ENCODE results near the gene PHOX2B.
A peak's percentile ranks its signal among the peaks of the same experiment; 100 is the strongest.
"Not testable (repeated sequence)": the region's sequence is repeated elsewhere in the genome, so short reads cannot be mapped to it uniquely, and the experiment has no call there.

The PHOX2B gene

GRCh38 chr4:41713768-41714167 lies 34.8 kb downstream of the PHOX2B start:
- TF ChIP-seq CTCF (IDR thresholded peaks at IDR 0.05; ENCODE audit: low read depth, low read length): no peak
- H3K4me3 ChIP-seq (replicated peaks in 1 of 2; ENCODE audit: low read depth in 2 of 2, low read length in 2 of 2): no peak overlapping the region
- DNase-seq (ENCODE audit: low read depth in 2 of 2): no peak

GRCh38 chr4:41712425-41712824 lies 36.1 kb downstream of the PHOX2B start:
- H3K4me3 ChIP-seq (replicated peaks in 1 of 2; ENCODE audit: low read depth in 2 of 2, low read length in 2 of 2): no peak overlapping the region
- no peak for DNase-seq (ENCODE audit: low read depth in 2 of 2)
- TF ChIP-seq CTCF (IDR thresholded peaks at IDR 0.05; ENCODE audit: low read depth, low read length): no peak

- not testable (repeated sequence) for H3K4me3 ChIP-seq (replicated peaks in 1 of 2; ENCODE audit: low read depth in 2 of 2, low read length in 2 of 2); DNase-seq (ENCODE audit: low read depth in 2 of 2)
Measured at GRCh38 chr4:41711654-41712053, 36.9 kb downstream of the PHOX2B start.

GRCh38 chr4:41709844-41710481 lies 38.6 kb downstream of the PHOX2B start:
- peak; percentile 33 to 62 for DNase-seq (ENCODE audit: low read depth in 2 of 2)
- TF ChIP-seq CTCF (IDR thresholded peaks at IDR 0.05; ENCODE audit: low read depth, low read length): no peak
- no peak overlapping the region for H3K4me3 ChIP-seq (replicated peaks in 1 of 2; ENCODE audit: low read depth in 2 of 2, low read length in 2 of 2)

GRCh38 chr4:41703785-41704184 lies 44.7 kb downstream of the PHOX2B start:
- no peak for TF ChIP-seq CTCF (IDR thresholded peaks at IDR 0.05; ENCODE audit: low read depth, low read length)
- no peak for DNase-seq (ENCODE audit: low read depth in 2 of 2)
- H3K4me3 ChIP-seq (replicated peaks in 1 of 2; ENCODE audit: low read depth in 2 of 2, low read length in 2 of 2): no peak overlapping the region

GRCh38 chr4:41702770-41703169 lies 45.8 kb downstream of the PHOX2B start:
- no peak overlapping the region for H3K4me3 ChIP-seq (replicated peaks in 1 of 2; ENCODE audit: low read depth in 2 of 2, low read length in 2 of 2)
- DNase-seq (ENCODE audit: low read depth in 2 of 2): no peak
- TF ChIP-seq CTCF (IDR thresholded peaks at IDR 0.05; ENCODE audit: low read depth, low read length): no peak

GRCh38 chr4:41701983-41702382 lies 46.5 kb downstream of the PHOX2B start:
- no peak overlapping the region for H3K4me3 ChIP-seq (replicated peaks in 1 of 2; ENCODE audit: low read depth in 2 of 2, low read length in 2 of 2)
- TF ChIP-seq CTCF (IDR thresholded peaks at IDR 0.05; ENCODE audit: low read depth, low read length): no peak
- no peak for DNase-seq (ENCODE audit: low read depth in 2 of 2)

Data from cardiac fibroblast (primary cell).